Activated CD8-positive, alpha-beta memory T cell treated with anti-CD3 and anti-CD28 coated beads, Interleukin-2, amount 10 ng/mL, durations not matched to agents 7 days and 5 days (primary cell): Measurements from ENCODE around the gene SLC25A11. TPM values are rescaled to one million over a fixed set of nuclear protein-coding genes. Genes with fewer than 3 reads are reported as not detected.
A peak's percentile ranks its signal among the peaks of the same experiment; 100 is the strongest.

Experiments used
- ATAC-seq: fragments of 150-1000 bp; cut with Tn5 transposase; one replicate; pipeline ENCODE4 v1.10.0; 2021; ENCODE audit warnings: moderate library complexity
- CTCF ChIA-PET: fragments of 350-600 bp; sonication (Branson Sonifier 250); formaldehyde crosslinking; loops from one replicate; lab custom pipeline; 2021; ENCODE audit warnings: antibody characterized with exemption; lab: Charles Lee
- DNase-seq: peaks from one replicate; pipeline ENCODE4 v3.0.0-alpha.2; 2020
- H3K27ac Mint-ChIP-seq: one replicate; pipeline ENCODE4 v1.8.0; 2021; ENCODE audit warnings: mild to moderate bottlenecking, mixed read lengths
- H3K27me3 Mint-ChIP-seq: one replicate; pipeline ENCODE4 v1.8.0; 2021; ENCODE audit warnings: mixed read lengths
- H3K36me3 Mint-ChIP-seq: one replicate; pipeline ENCODE4 v1.8.0; 2021; ENCODE audit warnings: mild to moderate bottlenecking, mixed read lengths
- H3K4me1 Mint-ChIP-seq: one replicate; pipeline ENCODE4 v1.8.0; 2021; ENCODE audit warnings: mixed read lengths
- H3K4me3 Mint-ChIP-seq: one replicate; pipeline ENCODE4 v1.8.0; 2021; ENCODE audit warnings: mild to moderate bottlenecking, moderate library complexity, mixed read lengths
- H3K9me3 Mint-ChIP-seq: one replicate; pipeline ENCODE4 v1.8.0; 2022; ENCODE audit warnings: low read depth, mixed read lengths
- total RNA-seq, 2 experiments: library from RNA; stranded (reverse); gene quantifications; one replicate each; pipeline ENCODE4 v1.2.3, GENCODE V29; 2021

SLC25A11 gene
- total RNA-seq, 2 experiments from 2014 or later: 82.3 to 84.6 TPM

DNA sequence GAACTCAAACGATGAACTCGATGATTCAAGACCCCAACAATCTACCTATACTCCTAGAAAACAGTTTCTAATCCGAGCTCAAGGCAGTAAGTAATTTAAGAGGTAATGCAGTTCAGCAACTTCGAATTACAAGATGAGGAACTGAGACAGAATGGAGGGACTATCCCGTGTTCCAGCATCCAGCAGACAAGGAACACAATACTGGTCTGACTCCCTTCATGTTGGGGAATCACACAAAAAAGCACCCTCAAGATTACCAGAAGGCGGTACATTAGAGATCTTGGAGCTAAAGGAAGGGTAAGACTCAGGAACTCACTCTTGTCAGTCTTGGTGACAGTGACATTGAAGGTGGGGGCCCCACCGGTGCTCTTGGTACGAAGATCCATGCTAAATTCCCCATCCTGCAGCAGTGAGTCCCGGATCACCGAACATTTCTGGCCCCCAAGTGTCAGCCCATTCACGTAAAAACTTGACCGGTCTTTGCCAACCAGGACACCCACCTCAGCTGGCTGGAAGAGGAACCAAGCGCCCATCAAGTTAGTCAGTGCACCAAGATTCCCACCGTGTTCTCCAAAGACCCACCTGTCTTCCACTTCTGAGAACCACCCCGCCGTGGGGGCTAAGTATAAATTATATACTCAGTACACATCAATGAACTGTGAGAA lies 6.6 kb upstream of the SLC25A11 start:
- CTCF ChIA-PET: interaction anchor here (0.7 to 4.4 kb wide), 5 partner anchors 21 to 802 kb away, joined by 3 to 34 read pairs (median 5); partner anchors contain the start of gene SPAG7
- DNase-seq (no peak), ATAC-seq (no peak)
- Mint-ChIP-seq H3K27me3 (no peaks in the 10 kb centered on the region), H3K4me3 (peak overlapping the region; percentile 98), H3K9me3 (no peaks in the 10 kb centered on the region), H3K36me3 (peaks cover 57% of the 10 kb centered on the region), H3K4me1 (peaks cover 58% of the 10 kb centered on the region), H3K27ac (peak overlapping the region; percentile 92)

DNA sequence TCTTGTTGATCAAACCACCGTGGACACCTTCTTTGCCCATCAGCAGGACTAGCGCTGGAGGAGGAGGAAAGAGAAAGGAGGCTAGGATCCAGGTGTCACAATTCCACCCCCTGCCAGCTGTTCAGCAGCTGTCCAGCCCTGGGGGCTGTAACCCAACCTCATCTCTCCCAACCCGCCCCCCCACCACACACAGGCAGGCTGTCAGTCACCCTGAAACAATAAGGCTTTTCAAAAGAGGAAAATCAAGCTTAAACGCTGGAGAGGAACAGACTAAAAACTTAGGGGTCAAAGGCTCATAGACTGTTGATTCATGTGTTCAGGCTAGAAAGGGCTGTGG lies 6.1 kb upstream of the SLC25A11 start:
- H3K4me1 Mint-ChIP-seq: peaks cover 52% of the 10 kb centered on the region
- CTCF ChIA-PET: interaction anchor here (0.7 to 4.4 kb wide), 4 partner anchors 21 to 802 kb away, joined by 3 to 34 read pairs (median 7); partner anchors contain the start of gene SPAG7
- no peak for DNase-seq
- peaks cover 62% of the 10 kb centered on the region for H3K36me3 Mint-ChIP-seq
- H3K9me3 Mint-ChIP-seq: no peaks in the 10 kb centered on the region
- peak overlapping the region; percentile 98 for H3K4me3 Mint-ChIP-seq
- no peak for ATAC-seq
- peak overlapping the region; percentile 92 for H3K27ac Mint-ChIP-seq
- H3K27me3 Mint-ChIP-seq: no peaks in the 10 kb centered on the region

DNA sequence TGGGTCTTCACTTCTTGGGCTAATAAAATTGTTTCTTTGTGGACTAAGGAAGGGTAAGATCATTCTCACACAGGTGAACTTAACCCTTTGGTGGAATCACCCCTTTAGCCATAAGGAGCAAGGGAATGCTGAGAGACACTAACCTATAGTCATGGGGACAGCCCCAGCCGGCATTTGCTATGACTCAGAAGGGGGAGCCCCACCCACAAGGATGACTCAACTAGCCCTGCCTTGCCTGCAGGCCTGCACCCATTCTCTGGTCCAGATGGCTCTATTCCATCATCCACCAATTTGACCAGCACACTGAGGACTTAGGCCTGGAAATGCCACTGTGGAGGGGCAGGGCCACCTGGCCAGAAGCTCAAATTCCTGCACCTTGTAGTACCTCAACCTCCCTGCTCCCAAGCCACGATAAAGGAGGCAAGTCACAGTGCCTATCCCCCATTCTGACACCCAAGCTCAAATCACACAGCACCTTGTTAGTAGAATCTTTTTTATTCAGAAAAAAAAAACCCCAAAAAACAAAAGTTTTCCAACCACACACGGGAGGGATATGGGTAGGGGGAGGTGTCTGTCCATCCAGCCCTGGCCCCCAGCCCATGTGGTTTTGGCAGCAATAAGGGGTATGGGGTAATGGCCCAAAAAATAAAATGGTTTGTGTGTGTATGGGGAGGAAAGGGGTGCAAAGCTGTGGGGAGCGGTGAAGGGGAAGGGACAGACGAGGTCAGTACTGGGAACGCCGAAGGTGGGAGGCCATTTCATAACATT lies 5.5 kb upstream of the SLC25A11 start:
- Mint-ChIP-seq H3K36me3 (peaks cover 64% of the 10 kb centered on the region), H3K4me1 (peaks cover 47% of the 10 kb centered on the region), H3K27me3 (no peaks in the 10 kb centered on the region), H3K9me3 (no peaks in the 10 kb centered on the region), H3K27ac (peak overlapping the region; percentile 92), H3K4me3 (peak overlapping the region; percentile 98)
- CTCF ChIA-PET: interaction anchor here (1.2 to 4.4 kb wide), 4 partner anchors 22 to 86 kb away, joined by 4 to 34 read pairs (median 7); partner anchors contain the start of gene SPAG7
- DNase-seq (peak; percentile 94), ATAC-seq (peak; percentile 40)

DNA sequence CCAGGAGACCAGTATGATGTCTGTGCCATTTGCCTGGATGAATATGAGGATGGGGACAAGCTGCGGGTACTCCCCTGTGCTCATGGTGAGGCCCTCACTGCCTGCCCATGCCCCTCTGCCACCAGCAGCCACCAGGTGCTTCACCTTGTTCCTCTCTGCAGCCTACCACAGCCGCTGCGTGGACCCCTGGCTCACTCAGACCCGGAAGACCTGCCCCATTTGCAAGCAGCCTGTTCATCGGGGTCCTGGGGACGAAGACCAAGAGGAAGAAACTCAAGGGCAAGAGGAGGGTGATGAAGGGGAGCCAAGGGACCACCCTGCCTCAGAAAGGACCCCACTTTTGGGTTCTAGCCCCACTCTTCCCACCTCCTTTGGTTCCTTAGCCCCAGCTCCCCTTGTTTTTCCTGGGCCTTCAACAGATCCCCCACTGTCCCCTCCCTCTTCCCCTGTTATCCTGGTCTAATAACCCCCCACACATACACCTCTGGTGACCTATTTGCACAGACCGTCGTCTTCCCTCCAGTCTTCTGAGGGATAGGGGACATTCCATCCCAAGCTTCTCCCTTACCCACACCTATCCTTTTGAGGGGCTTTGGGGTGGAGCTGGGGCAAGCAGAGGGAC lies 4.8 kb upstream of the SLC25A11 start:
- no peaks in the 10 kb centered on the region for H3K9me3 Mint-ChIP-seq
- H3K4me1 Mint-ChIP-seq: peaks cover 45% of the 10 kb centered on the region
- peak overlapping the region; percentile 98 for H3K4me3 Mint-ChIP-seq
- ATAC-seq (no peak), DNase-seq (peak; percentile 67)
- CTCF ChIA-PET: interaction anchor here (1.3 to 4.4 kb wide), 3 partner anchors 23 to 87 kb away, joined by 4 to 34 read pairs (median 9); partner anchors contain the start of gene SPAG7
- H3K36me3 Mint-ChIP-seq: peaks cover 68% of the 10 kb centered on the region
- H3K27me3 Mint-ChIP-seq: no peaks in the 10 kb centered on the region
- peak overlapping the region; percentile 92 for H3K27ac Mint-ChIP-seq

DNA sequence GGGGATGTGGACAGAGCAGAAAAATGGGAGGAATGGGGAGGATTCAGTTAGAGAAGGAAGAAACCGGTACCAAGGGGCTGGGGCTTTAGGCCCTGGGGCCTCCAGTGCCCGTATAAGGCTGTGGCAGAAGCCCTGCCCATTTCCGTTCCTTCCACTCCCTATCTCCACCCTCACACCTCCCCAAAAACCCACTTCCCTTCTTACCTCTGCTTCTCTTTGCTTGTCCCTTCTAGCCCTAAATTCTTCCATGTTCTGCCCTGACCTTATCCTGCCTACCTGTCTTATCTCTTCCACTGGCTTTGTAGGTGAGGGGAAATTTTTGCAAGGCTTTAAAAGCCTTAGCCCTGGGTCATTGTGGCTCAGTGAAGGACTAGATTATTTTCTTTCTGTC lies 4.3 kb upstream of the SLC25A11 start:
- peak; percentile 20 for ATAC-seq
- Mint-ChIP-seq H3K36me3 (peaks cover 69% of the 10 kb centered on the region), H3K27ac (peak overlapping the region; percentile 92), H3K4me3 (peak overlapping the region; percentile 98), H3K9me3 (no peaks in the 10 kb centered on the region), H3K4me1 (peaks cover 47% of the 10 kb centered on the region), H3K27me3 (no peaks in the 10 kb centered on the region)
- CTCF ChIA-PET: interaction anchor here (0.8 to 1.3 kb wide), 2 partner anchors 35 to 88 kb away, joined by 3 to 4 read pairs; no protein-coding TSS in a partner anchor
- peak; percentile 84 for DNase-seq

DNA sequence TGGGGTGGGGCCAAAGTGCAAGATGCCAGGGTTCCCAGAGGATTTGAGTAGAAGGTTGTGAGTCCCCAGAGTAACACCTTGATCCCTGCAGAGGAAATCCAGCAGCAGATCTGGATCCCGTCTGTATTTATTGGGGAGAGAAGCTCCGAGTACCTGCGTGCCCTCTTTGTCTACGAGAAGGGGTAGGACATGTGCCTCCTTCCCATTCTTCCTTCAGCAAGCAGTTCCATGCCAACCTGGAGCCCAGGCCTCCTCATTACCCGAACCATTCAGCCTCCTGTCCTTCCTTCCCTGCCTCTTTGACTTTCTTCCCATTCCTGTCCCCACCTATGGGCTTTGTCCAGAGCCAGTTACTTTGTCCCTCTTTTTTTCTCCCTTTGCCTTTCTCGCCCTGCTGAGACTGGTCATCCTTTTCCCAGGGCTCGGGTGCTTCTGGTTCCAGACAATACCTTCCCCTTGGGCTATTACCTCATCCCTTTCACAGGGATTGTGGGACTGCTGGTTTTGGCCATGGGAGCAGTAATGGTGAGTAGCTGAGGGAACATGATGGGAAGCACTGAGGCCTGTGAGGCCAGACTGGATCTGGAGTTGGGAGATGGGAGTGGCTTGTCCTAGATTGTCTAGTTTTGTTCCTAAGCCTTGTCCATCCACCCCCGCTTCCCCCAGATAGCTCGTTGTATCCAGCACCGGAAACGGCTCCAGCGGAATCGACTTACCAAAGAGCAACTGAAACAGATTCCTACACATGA lies 3.1 kb upstream of the SLC25A11 start:
- H3K27me3 Mint-ChIP-seq: no peaks in the 10 kb centered on the region
- H3K9me3 Mint-ChIP-seq: no peaks in the 10 kb centered on the region
- no peak for DNase-seq
- peaks cover 77% of the 10 kb centered on the region for H3K36me3 Mint-ChIP-seq
- H3K27ac Mint-ChIP-seq: peak overlapping the region; percentile 92
- H3K4me1 Mint-ChIP-seq: peaks cover 53% of the 10 kb centered on the region
- peak overlapping the region; percentile 98 for H3K4me3 Mint-ChIP-seq
- no peak for ATAC-seq
- CTCF ChIA-PET: no interaction called here

DNA sequence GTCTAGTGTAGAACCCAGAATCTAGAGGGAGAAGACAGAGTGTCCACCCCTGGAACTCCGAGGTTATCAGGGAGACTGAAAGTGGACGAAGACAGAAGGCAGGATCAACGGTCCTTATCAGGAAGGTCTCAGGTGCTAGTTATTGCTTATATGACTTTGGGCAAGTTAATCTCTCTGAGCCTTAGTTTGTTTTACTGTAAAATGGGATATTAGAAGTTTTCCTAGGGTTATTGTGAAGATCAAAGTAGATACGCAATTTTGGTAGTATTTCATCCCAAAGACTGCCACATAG lies 1.4 kb upstream of the SLC25A11 start:
- H3K4me3 Mint-ChIP-seq: peak overlapping the region; percentile 98
- CTCF ChIA-PET: interaction anchor here (2.7 kb wide), 2 partner anchors 32 to 38 kb away, joined by 18 to 24 read pairs; partner anchors contain the start of gene CHRNE
- DNase-seq (no peak), ATAC-seq (no peak)
- no peaks in the 10 kb centered on the region for H3K9me3 Mint-ChIP-seq
- H3K36me3 Mint-ChIP-seq: peaks cover 75% of the 10 kb centered on the region
- H3K27ac Mint-ChIP-seq: peak overlapping the region; percentile 92
- no peaks in the 10 kb centered on the region for H3K27me3 Mint-ChIP-seq
- H3K4me1 Mint-ChIP-seq: peaks cover 61% of the 10 kb centered on the region

DNA sequence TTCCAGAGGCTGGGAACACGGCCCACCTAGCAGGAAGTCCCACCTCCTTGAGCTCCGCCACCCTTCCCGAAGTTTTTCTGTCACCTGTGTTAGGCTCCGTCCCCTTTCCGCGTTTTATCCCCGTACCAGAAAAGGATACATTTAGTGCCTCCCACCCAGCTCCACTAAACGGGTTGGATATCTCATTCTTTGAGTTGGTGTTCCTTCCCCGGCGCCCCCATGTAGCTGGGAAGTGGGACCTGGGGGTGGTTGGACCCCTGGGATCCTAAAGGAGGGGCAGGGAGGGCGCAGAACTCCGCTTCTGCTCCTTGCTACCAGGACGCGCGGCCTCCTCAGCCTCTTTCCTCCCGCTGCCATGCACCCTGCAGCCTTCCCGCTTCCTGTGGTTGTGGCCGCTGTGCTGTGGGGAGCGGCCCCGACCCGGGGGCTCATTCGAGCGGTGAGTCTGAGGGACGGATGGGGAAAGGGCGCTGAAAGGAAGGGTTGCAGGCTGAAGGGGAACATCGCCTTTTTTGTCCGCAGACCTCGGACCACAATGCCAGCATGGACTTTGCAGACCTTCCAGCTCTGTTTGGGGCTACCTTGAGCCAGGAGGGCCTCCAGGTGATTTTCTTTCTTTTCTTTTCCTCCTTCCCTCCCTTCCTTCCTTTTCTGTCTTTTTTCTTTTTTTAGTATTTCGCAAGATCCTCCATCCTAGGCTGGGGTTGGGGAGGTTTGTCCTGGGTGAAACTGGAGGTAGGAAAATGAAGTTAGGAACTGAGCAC lies 891 bp upstream of the SLC25A11 start:
- Mint-ChIP-seq H3K4me3 (peak overlapping the region; percentile 98), H3K27me3 (no peaks in the 10 kb centered on the region), H3K27ac (peak overlapping the region; percentile 92), H3K4me1 (peaks cover 62% of the 10 kb centered on the region), H3K36me3 (peaks cover 75% of the 10 kb centered on the region), H3K9me3 (no peaks in the 10 kb centered on the region)
- no peak for ATAC-seq
- CTCF ChIA-PET: interaction anchor here (0.8 to 2.7 kb wide), 15 partner anchors 8 to 231 kb away, joined by 3 to 29 read pairs (median 4); partner anchors contain the start of genes ARRB2, C17orf107, CAMTA2 and CHRNE
- DNase-seq: peak; percentile 81

DNA sequence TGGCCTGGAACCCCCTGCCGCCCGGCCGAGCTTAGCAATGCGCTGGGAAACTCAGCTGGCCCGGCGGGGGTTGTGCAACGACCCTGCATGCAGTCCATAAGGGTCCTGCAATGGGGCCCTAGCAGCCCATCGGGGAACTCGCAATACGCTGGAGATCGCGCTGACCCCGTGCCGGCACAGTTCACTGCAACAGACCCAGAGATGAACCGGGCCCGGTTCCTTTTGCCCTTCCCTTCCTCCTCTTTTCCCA lies 375 bp downstream of the SLC25A11 start:
- H3K9me3 Mint-ChIP-seq: no peaks in the 10 kb centered on the region
- CTCF ChIA-PET: interaction anchor here (0.8 to 2.7 kb wide), 17 partner anchors 9 to 372 kb away, joined by 3 to 29 read pairs (median 4); partner anchors contain the start of genes ARRB2, C17orf107, CAMTA2 and CHRNE
- ATAC-seq: no peak

DNA sequence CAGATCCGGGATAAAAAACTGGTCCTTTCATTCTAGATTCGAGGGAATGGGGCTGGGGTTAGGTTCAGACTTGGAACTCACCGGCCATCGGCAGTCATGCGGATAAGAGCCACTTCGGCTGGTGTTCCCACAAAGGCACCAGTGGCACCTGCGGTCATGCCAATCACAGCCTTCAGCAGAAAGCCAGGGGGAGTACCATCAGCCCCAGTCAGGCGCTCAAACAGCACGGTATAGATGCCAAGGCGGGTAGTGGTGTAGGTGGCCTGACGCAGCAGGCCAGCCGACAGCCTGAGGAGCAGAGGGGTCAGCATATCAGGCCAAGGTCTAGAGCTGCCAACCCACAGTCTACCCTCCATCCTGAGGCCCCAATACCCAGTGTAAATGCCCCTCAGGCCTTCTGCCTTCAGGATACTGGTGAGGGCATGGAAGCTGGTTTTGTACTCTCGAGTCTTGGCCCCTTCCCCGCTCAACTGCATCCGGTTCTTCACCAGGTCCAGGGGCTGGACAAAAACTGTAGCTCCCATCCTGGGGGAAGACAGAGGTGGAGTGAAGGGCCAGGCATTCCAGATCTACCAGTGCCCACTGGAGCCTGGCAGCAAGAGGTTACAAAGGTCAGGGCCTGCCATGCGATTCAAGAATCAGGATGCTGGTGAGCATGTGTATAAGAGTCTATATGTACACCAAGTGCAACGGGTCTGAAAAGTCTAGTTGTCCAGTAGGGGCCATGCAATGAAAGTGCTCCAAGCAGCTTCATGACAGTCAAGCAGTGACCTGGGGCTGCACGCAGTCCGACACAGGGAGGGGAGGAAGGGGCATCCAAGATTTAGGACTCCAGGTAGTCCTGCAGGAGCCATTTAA lies 929 bp downstream of the SLC25A11 start:
- no peaks in the 10 kb centered on the region for H3K9me3 Mint-ChIP-seq
- H3K36me3 Mint-ChIP-seq: peaks cover 57% of the 10 kb centered on the region
- H3K4me1 Mint-ChIP-seq: peaks cover 59% of the 10 kb centered on the region
- H3K4me3 Mint-ChIP-seq: peak overlapping the region; percentile 98
- DNase-seq (no peak), ATAC-seq (no peak)
- H3K27ac Mint-ChIP-seq: peak overlapping the region; percentile 83
- CTCF ChIA-PET: interaction anchor here (0.9 to 2.7 kb wide), 11 partner anchors 10 to 372 kb away, joined by 3 to 29 read pairs (median 5); partner anchors contain the start of genes ARRB2, CAMTA2, CHRNE and PFN1
- H3K27me3 Mint-ChIP-seq: no peaks in the 10 kb centered on the region

More for the DNA sequence above, 375 bp downstream of the SLC25A11 start:
- no peak for DNase-seq
- Mint-ChIP-seq H3K27ac (peak overlapping the region; percentile 83), H3K27me3 (no peaks in the 10 kb centered on the region), H3K4me3 (peak overlapping the region; percentile 98), H3K36me3 (peaks cover 62% of the 10 kb centered on the region), H3K4me1 (peaks cover 59% of the 10 kb centered on the region)

DNA sequence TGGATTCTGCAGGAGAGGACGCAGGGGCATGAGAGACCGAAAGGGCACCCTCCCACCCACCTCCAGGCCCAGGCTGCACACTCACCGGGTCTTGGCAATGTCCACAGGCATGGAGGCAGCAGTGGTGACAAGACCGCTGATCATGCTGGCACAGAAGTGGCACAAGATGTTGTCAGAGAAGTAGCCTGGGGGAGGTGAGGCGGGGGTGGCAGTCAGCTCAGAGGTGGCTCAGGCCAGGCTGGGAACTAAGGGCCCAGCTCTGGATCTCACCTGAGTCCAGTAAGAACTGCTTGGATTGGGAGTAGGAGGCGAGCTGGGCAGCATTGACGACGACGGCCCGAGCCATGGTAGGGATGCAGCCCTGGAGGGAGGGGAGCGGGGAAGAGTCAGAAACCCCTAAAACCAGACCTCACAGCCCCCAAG lies 1.8 kb downstream of the SLC25A11 start:
- no peak for DNase-seq
- no peaks in the 10 kb centered on the region for H3K27me3 Mint-ChIP-seq
- peaks cover 59% of the 10 kb centered on the region for H3K4me1 Mint-ChIP-seq
- H3K36me3 Mint-ChIP-seq: peaks cover 53% of the 10 kb centered on the region
- no peak for ATAC-seq
- H3K4me3 Mint-ChIP-seq: peak overlapping the region; percentile 98
- H3K27ac Mint-ChIP-seq: peak overlapping the region; percentile 83
- H3K9me3 Mint-ChIP-seq: no peaks in the 10 kb centered on the region
- CTCF ChIA-PET: no interaction called here
